HG03354 (cell line): Measurements from ENCODE around the gene BCL11B.
"Not testable (repeated sequence)": the region's sequence is repeated elsewhere in the genome, so short reads cannot be mapped to it uniquely, and the experiment has no call there.

ENCODE experiments used
- ATAC-seq: cut with Tn5 transposase; IDR thresholded peaks from one replicate; pipeline ENCODE4 v1.9.1; 2021; ENCODE audit warnings: mild to moderate bottlenecking; ENCODE audit not compliant: unreplicated experiment, poor library complexity, severe bottlenecking

Gene BCL11B

GRCh38 chr14:99189201-99189801, 82.7 kb downstream of the BCL11B start:
- ATAC-seq, result no peak

GRCh38 chr14:99188731-99189191, 83.2 kb downstream of the BCL11B start:
- ATAC-seq, result no peak

GRCh38 chr14:99187858-99188257, 84.1 kb downstream of the BCL11B start:
- no peak for ATAC-seq

GRCh38 chr14:99186956-99187690, 84.9 kb downstream of the BCL11B start:
- no peak for ATAC-seq

GRCh38 chr14:99186336-99186735, 85.7 kb downstream of the BCL11B start:
- not testable (repeated sequence) for ATAC-seq

- ATAC-seq, result no peak
Observed at GRCh38 chr14:99185436-99186068, 86.4 kb downstream of the BCL11B start.

- no peak for ATAC-seq
Observed at GRCh38 chr14:99183716-99184115, 88.3 kb downstream of the BCL11B start.

GRCh38 chr14:99183311-99183710, 88.7 kb downstream of the BCL11B start:
- no peak for ATAC-seq

- ATAC-seq, result no peak
Observed at GRCh38 chr14:99182548-99183250, 89.3 kb downstream of the BCL11B start.

GRCh38 chr14:99181804-99182520, 90.0 kb downstream of the BCL11B start:
- no peak for ATAC-seq

- no peak for ATAC-seq
Observed at GRCh38 chr14:99181241-99181640, 90.8 kb downstream of the BCL11B start.

- ATAC-seq, result no peak
Observed at GRCh38 chr14:99179946-99180345, 92.1 kb downstream of the BCL11B start.

GRCh38 chr14:99179506-99179905, 92.5 kb downstream of the BCL11B start:
- no peak for ATAC-seq

- no peak for ATAC-seq
Observed at GRCh38 chr14:99177886-99178835, 93.8 kb downstream of the BCL11B start.

GRCh38 chr14:99177046-99177655, 94.8 kb downstream of the BCL11B start:
- no peak for ATAC-seq

GRCh38 chr14:99176156-99176945, 95.6 kb downstream of the BCL11B start:
- no peak for ATAC-seq

GRCh38 chr14:99175331-99176155, 96.5 kb downstream of the BCL11B start:
- ATAC-seq, result no peak
